ENCODE data around the gene CFAP210. TPM values are rescaled to one million over a fixed set of nuclear protein-coding genes. Genes with fewer than 3 reads are reported as not detected.

CFAP210 gene
- total and polyA plus RNA-seq, 2 experiments from 2014 or later: 3.7 TPM; not detected in 1

- TF ChIP-seq REST (IDR thresholded peaks at IDR 0.05; ENCODE audit: unreplicated experiment) (no peak), CREB1 (CRISPR knock-in tag; IDR thresholded peaks at IDR 0.05; ENCODE audit: low read depth) (no peak), CTCF (conservative IDR thresholded peaks at IDR 0.05; ENCODE audit: low read depth in 2 of 2) (no peak), JUNB (IDR thresholded peaks at IDR 0.05; ENCODE audit: unreplicated experiment) (no peak), NANOG (IDR thresholded peaks at IDR 0.05; ENCODE audit: borderline replicate concordance) (no peak), ZNF331 (CRISPR knock-in tag; IDR thresholded peaks at IDR 0.05; ENCODE audit: low read depth) (no peak), STAT1 (IDR thresholded peaks at IDR 0.05; ENCODE audit: unreplicated experiment) (no peak), ZNF114 (CRISPR knock-in tag; IDR thresholded peaks at IDR 0.05) (no peak)
These were observed 32.9 kb downstream of the CFAP210 start (continued) for GRCh38 chr2:169661265-169661664.

GRCh38 chr2:169659320-169659719 is 34.9 kb downstream of the CFAP210 start:
- H3K27me3 ChIP-seq (ENCODE audit: insufficient read depth): no peaks in the 10 kb centered on the region
- H3K27me3 Mint-ChIP-seq (ENCODE audit: insufficient read depth, low read depth, poor library complexity): no peaks in the 10 kb centered on the region
- no peaks in the 10 kb centered on the region for H3K79me2 ChIP-seq (replicated peaks; ENCODE audit: insufficient read depth)
- H3K9me2 ChIP-seq (ENCODE audit: insufficient read depth): no peaks in the 10 kb centered on the region
- H3K4me1 ChIP-seq (ENCODE audit: insufficient read depth): no peaks in the 10 kb centered on the region
- H4K20me1 ChIP-seq (replicated peaks; ENCODE audit: insufficient read depth): no peaks in the 10 kb centered on the region
- no peaks in the 10 kb centered on the region for H3K9me3 Mint-ChIP-seq
- H3K27ac Mint-ChIP-seq: no peak overlapping the region
- H3K36me3 ChIP-seq (ENCODE audit: insufficient read depth): no peaks in the 10 kb centered on the region
- H3K27ac ChIP-seq (ENCODE audit: low read depth): no peak overlapping the region
- ATAC-seq: no peak
- H3F3A ChIP-seq (replicated peaks; ENCODE audit: low read depth): no peaks in the 10 kb centered on the region
- no peaks in the 10 kb centered on the region for H3K4me1 Mint-ChIP-seq
- H3K4me3 ChIP-seq: no peak overlapping the region
- no peak overlapping the region for H2AFZ ChIP-seq
- H3K4me2 ChIP-seq: no peak overlapping the region
- no peaks in the 10 kb centered on the region for H3K36me3 Mint-ChIP-seq (ENCODE audit: low read depth)
- no peak for DNase-seq (ENCODE audit: low spot score)
- H3K4me3 Mint-ChIP-seq: no peak overlapping the region
- TF ChIP-seq POLR2AphosphoS5 (IDR thresholded peaks at IDR 0.05; ENCODE audit: low read depth) (no peak), JUNB (IDR thresholded peaks at IDR 0.05; ENCODE audit: unreplicated experiment) (no peak), ZNF331 (CRISPR knock-in tag; IDR thresholded peaks at IDR 0.05; ENCODE audit: low read depth) (no peak), ZNF114 (CRISPR knock-in tag; IDR thresholded peaks at IDR 0.05) (no peak), EZH2phosphoT487 (IDR thresholded peaks at IDR 0.05; ENCODE audit: unreplicated experiment) (no peak), REST (IDR thresholded peaks at IDR 0.05; ENCODE audit: unreplicated experiment) (no peak), CREB1 (CRISPR knock-in tag; IDR thresholded peaks at IDR 0.05; ENCODE audit: low read depth) (no peak), EZH2 (IDR thresholded peaks at IDR 0.05; ENCODE audit: low read depth, unreplicated experiment) (no peak), STAT1 (IDR thresholded peaks at IDR 0.05; ENCODE audit: unreplicated experiment) (no peak), CTCF (conservative IDR thresholded peaks at IDR 0.05; ENCODE audit: low read depth in 2 of 2) (no peak)
